H1 (cell line): ENCODE data around the gene SLX4IP. TPM values are rescaled to one million over a fixed set of nuclear protein-coding genes. Genes with fewer than 3 reads are reported as not detected.
A peak's percentile ranks its signal among the peaks of the same experiment; 100 is the strongest.

ENCODE experiments used
- CTCF ChIA-PET: fragments of 300-600 bp; sonication (Branson Sonifier 250); formaldehyde crosslinking; loops from one replicate; lab custom pipeline; 2021; ENCODE audit not compliant: partially characterized antibody; lab: Charles Lee
- POLR2A ChIA-PET: fragments of 300-600 bp; sonication (Branson Sonifier 250); formaldehyde crosslinking; loops from one replicate; lab custom pipeline; 2021; ENCODE audit warnings: inconsistent platforms; ENCODE audit not compliant: partially characterized antibody; lab: Charles Lee
- DNase-seq, 2 experiments: peaks; one replicate each; pipeline versions ENCODE4 v3.0.0 to v3.0.0-alpha.2; 2010 to 2022; ENCODE audit warnings: low spot score in 2 of 2, low read depth in 1 of 2, mixed read lengths in 1 of 2
- FAIRE-seq: peaks from 2 replicates; lab custom pipeline; 2011; peaks lifted over from hg19 to GRCh38; lab: Jason Lieb, UNC
- H2AFZ ChIP-seq: 2 replicates; pipeline ENCODE4 v1.8.1; 2012; ENCODE audit warnings: low read length, inconsistent platforms
- H2AK5ac ChIP-seq: 2 replicates; pipeline ENCODE4 v1.6.1; 2013; ENCODE audit warnings: low read depth, low read length
- H2BK120ac ChIP-seq: replicated peaks from 2 replicates; pipeline ENCODE3; 2013; ENCODE audit warnings: low read depth, low read length, inconsistent platforms
- H2BK12ac ChIP-seq: 2 replicates; pipeline ENCODE4 v1.6.1; 2013; ENCODE audit warnings: low read depth, low read length
- H2BK15ac ChIP-seq: 2 replicates; pipeline ENCODE4 v1.6.1; 2013; ENCODE audit warnings: low read length
- H2BK20ac ChIP-seq: 2 replicates; pipeline ENCODE4 v1.6.1; 2013; ENCODE audit warnings: low read length
- H2BK5ac ChIP-seq: 2 replicates; pipeline ENCODE4 v1.6.1; 2013; ENCODE audit warnings: low read depth, low read length
- H3K14ac ChIP-seq: 2 replicates; pipeline ENCODE4 v1.6.1; 2013; ENCODE audit warnings: inconsistent platforms; ENCODE audit not compliant: insufficient read length
- H3K18ac ChIP-seq: 2 replicates; pipeline ENCODE4 v1.6.1; 2013; ENCODE audit warnings: low read length; ENCODE audit errors: extremely low read depth
- H3K23ac ChIP-seq: 2 replicates; pipeline ENCODE4 v1.6.1; 2013; ENCODE audit warnings: inconsistent platforms; ENCODE audit not compliant: insufficient read length
- H3K23me2 ChIP-seq: 2 replicates; pipeline ENCODE4 v1.6.1; 2013; ENCODE audit warnings: low read depth, low read length
- H3K27ac ChIP-seq: 2 replicates; pipeline ENCODE4 v1.6.1; 2011; ENCODE audit warnings: low read depth, low read length, inconsistent platforms
- H3K27me3 ChIP-seq, 4 experiments: replicated peaks in 1 of 4; 1 replicate in 1 of 4; 2 replicates in 3 of 4; pipeline versions ENCODE4 v1.6.1 to v1.8.1; 2011 to 2013; ENCODE audit warnings: low read length in 3 of 4, mild to moderate bottlenecking in 3 of 4, inconsistent platforms in 2 of 4, mixed read lengths in 2 of 4, moderate library complexity in 1 of 4; ENCODE audit not compliant: control insufficient read depth in 3 of 4, insufficient read depth in 3 of 4; ENCODE audit errors: extremely low read depth in 1 of 4
- H3K36me3 ChIP-seq, 4 experiments: 2 replicates each; pipeline versions ENCODE4 v1.6.1 to v1.8.1; 2011 to 2013; ENCODE audit warnings: mild to moderate bottlenecking in 4 of 4, low read length in 3 of 4, moderate library complexity in 2 of 4, control low read depth in 1 of 4, inconsistent platforms in 1 of 4; ENCODE audit not compliant: insufficient read depth in 4 of 4, control insufficient read depth in 2 of 4
- H3K4ac ChIP-seq: replicated peaks from 2 replicates; pipeline ENCODE3; 2013; ENCODE audit warnings: low read length, low read depth, mixed read lengths, inconsistent platforms; ENCODE audit not compliant: insufficient read length
- H3K4me1 ChIP-seq, 4 experiments: replicated peaks in 1 of 4; 1 replicate in 1 of 4; 2 replicates in 3 of 4; pipeline versions ENCODE4 v1.6.1 to v1.8.1; 2011 to 2013; ENCODE audit warnings: low read length in 3 of 4, inconsistent platforms in 2 of 4, mixed read lengths in 1 of 4; ENCODE audit not compliant: insufficient read depth in 4 of 4, control insufficient read depth in 3 of 4
- H3K4me2 ChIP-seq, 2 experiments: 2 replicates each; pipeline versions ENCODE4 v1.6.1 to v1.8.1; 2011 to 2013; ENCODE audit warnings: low read depth in 2 of 2, low read length in 2 of 2, control low read depth in 1 of 2, inconsistent platforms in 1 of 2, mild to moderate bottlenecking in 1 of 2; ENCODE audit not compliant: insufficient read depth in 1 of 2
- H3K4me3 ChIP-seq, 4 experiments: fragments of 200-600, 300-600 bp in 1 of 4; sonication (generic), shearing (Covaris generic), sonication (Bioruptor Twin) in 1 of 4; 2 replicates each; pipeline versions ENCODE4 v1.5.1 to v1.8.1; 2011 to 2016; ENCODE audit warnings: low read length in 4 of 4, low read depth in 3 of 4, control low read depth in 2 of 4, inconsistent platforms in 2 of 4, mild to moderate bottlenecking in 2 of 4, mixed read lengths in 1 of 4, moderate library complexity in 1 of 4; ENCODE audit not compliant: insufficient read depth in 2 of 4; ENCODE audit errors: extremely low read depth in 1 of 4
- H3K56ac ChIP-seq: replicated peaks from 2 replicates; pipeline ENCODE3; 2013; ENCODE audit warnings: low read depth, mild to moderate bottlenecking, mixed read lengths, low read length, inconsistent platforms; ENCODE audit not compliant: insufficient read length
- H3K79me1 ChIP-seq: 2 replicates; pipeline ENCODE4 v1.6.1; 2013; ENCODE audit warnings: low read depth, low read length, control low read depth
- H3K79me2 ChIP-seq, 2 experiments: 2 replicates each; pipeline versions ENCODE4 v1.6.1 to v1.8.1; 2012 to 2013; ENCODE audit warnings: low read length in 2 of 2, mild to moderate bottlenecking in 2 of 2, inconsistent platforms in 1 of 2; ENCODE audit not compliant: insufficient read depth in 2 of 2, control insufficient read depth in 1 of 2
- H3K9ac ChIP-seq, 4 experiments: replicated peaks in 1 of 4; 1 replicate in 1 of 4; 2 replicates in 3 of 4; pipeline versions ENCODE4 v1.6.1 to v1.8.1; 2011 to 2013; ENCODE audit warnings: low read depth in 3 of 4, low read length in 3 of 4, control low read depth in 2 of 4, mild to moderate bottlenecking in 2 of 4, moderate library complexity in 2 of 4, inconsistent platforms in 1 of 4; ENCODE audit errors: extremely low read depth in 1 of 4
- H3K9me3 ChIP-seq, 2 experiments: 2 replicates each; pipeline versions ENCODE4 v1.6.1 to v1.8.1; 2012 to 2013; ENCODE audit warnings: mild to moderate bottlenecking in 2 of 2, moderate library complexity in 2 of 2, control low read depth in 1 of 2, inconsistent platforms in 1 of 2, low read depth in 1 of 2, low read length in 1 of 2, mixed read lengths in 1 of 2; ENCODE audit not compliant: insufficient read depth in 2 of 2
- H4K20me1 ChIP-seq, 2 experiments: replicated peaks in 1 of 2; 2 replicates each; pipeline versions ENCODE3 to v1.8.1; 2011 to 2013; ENCODE audit warnings: inconsistent platforms in 2 of 2, low read length in 2 of 2, mild to moderate bottlenecking in 1 of 2; ENCODE audit not compliant: insufficient read depth in 2 of 2, control insufficient read depth in 1 of 2
- H4K5ac ChIP-seq: 2 replicates; pipeline ENCODE4 v1.6.1; 2013; ENCODE audit warnings: low read length, low read depth, mixed read lengths, inconsistent platforms; ENCODE audit not compliant: insufficient read length
- H4K8ac ChIP-seq: 2 replicates; pipeline ENCODE4 v1.8.0; 2013; ENCODE audit warnings: mild to moderate bottlenecking, moderate library complexity, low read length, inconsistent platforms; ENCODE audit not compliant: insufficient read depth; ENCODE audit errors: extremely low read depth
- H4K91ac ChIP-seq: replicated peaks from 2 replicates; pipeline ENCODE3; 2013; ENCODE audit warnings: low read length, mixed read lengths, inconsistent platforms; ENCODE audit not compliant: insufficient read length
- TAF7 ChIP-seq: optimal IDR thresholded peaks from 2 replicates; pipeline ENCODE3; 2011; ENCODE audit warnings: low read depth, mild to moderate bottlenecking, inconsistent platforms, low read length, moderate library complexity, borderline replicate concordance
- WGBS, 2 experiments: shearing (Covaris generic) in 1 of 2; methylation state at CpG; one replicate each; pipeline versions ENCODE4 v1.1.6 to v1.1.7; 2013 to 2015; ENCODE audit warnings: low lambda C conversion rate in 2 of 2, mixed read lengths in 2 of 2, inconsistent platforms in 1 of 2, low coverage in 1 of 2, missing lambda C conversion rate in 1 of 2; ENCODE audit not compliant: insufficient replicate concordance in 2 of 2, insufficient coverage in 1 of 2, insufficient read length in 1 of 2; ENCODE audit errors: extremely low coverage in 1 of 2, missing lambda C conversion rate in 1 of 2; 5-methylcytosine and 5-hydroxymethylcytosine counted together
- polyA plus RNA-seq, 7 experiments: library from polyadenylated mRNA; depleted of rRNA in 3 of 7; stranded (reverse) in 5 of 7; unstranded in 2 of 7; fragments of >200 nt in 5 of 7; fragments of 200-250 nt in 2 of 7; gene quantifications; 1 replicate in 5 of 7; 2 replicates in 1 of 7; 4 replicates in 1 of 7; pipeline versions ENCODE4 v1.2.1 to v1.2.3, GENCODE V29; 2011 to 2013; ENCODE audit warnings: missing spikeins in 2 of 7, mixed read lengths in 2 of 7
- total RNA-seq: library from RNA; stranded (reverse); fragmentation: NEBNext Ultra II Directional; extraction: Animal tissue kit (Norgen Biotek cat#: 25700); gene quantifications from 2 replicates; pipeline ENCODE4 v1.2.1, GENCODE V29; 2021

The SLX4IP gene
- total and polyA plus RNA-seq, 2 of the 8 experiments (the other 6 are each of a cell fraction or from before 2014, with no cell fraction given) = 2.4 to 8.7 TPM

DNA sequence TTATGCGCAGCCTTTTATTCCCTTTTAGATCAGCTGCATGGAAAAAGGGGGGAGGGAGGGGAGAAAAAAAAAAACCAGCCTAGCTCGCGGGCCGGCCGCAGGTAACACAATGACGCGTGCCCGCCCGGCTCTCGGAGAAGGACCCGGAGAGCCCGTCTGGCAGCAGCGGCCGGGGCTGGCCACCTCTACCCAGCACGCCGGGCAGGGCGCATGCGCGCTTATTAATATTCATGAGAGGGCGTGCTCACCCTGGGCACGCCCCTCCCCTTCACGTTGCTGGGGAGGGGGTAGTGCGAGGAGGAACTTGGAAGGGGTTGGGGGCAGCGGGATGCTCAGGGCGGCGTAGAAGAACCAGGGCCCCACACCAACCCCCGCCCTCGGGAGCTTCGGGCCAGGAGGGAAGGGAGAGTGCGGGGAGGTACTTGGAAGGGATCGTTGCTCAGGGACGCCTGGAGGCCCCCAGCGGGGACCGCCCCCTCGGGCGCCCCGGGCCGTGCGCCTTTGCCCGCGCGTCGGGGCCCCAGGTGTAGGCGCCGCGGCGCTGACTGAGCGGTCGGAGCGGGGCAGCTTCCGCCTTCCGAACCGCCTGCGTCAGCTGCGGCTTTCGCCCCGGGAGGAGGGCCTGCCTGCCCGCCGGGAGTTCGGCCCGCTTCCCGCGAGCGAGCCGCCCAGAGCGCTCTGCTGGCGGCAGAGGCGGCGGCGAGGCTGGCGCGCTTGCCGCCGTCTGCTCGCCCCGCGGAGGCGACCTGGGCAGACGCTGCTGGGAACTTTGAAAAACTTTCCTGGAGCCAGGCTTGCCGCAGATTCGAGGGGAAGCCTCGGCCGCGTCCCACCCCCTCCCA is 239.0 kb downstream of the SLX4IP start, which contains the start of gene JAG1:
JAG1 (minus strand) TSS at position 158 of the 842 bp plus-strand sequence. CDS start 469 bp downstream, outside the sequence.
- DNase-seq (peak; percentile 91 to 95), FAIRE-seq (no peak)
- Histone ChIP-seq H3K23ac (no peak within 1 kb of the TSS), H2BK15ac (peak within 1 kb of the TSS; percentile 46; the same call in 1 of the 2 replicates), H2BK12ac (peak within 1 kb of the TSS; percentile 80), H3K9ac (peak within 1 kb of the TSS; percentile 56 to 85 (median 79); a peak in 6 of 7 replicates), H4K20me1 (peaks cover 0 to 4% of the 10 kb centered on the region in 2 experiments), H3K14ac (no peak within 1 kb of the TSS), H2AK5ac (no peak within 1 kb of the TSS), H2BK5ac (0 out of 2 replicates have a peak within 1 kb of the TSS, but pooled peaks have one; percentile 66), H4K8ac (peak within 1 kb of the TSS; percentile 86), H3K56ac (peak within 1 kb of the TSS; percentile 55), H2BK120ac (no peak within 1 kb of the TSS), H3K9me3 (no peaks in the 10 kb centered on the region), H3K4me1 (peaks cover 0 to 19% (median 11%) of the 10 kb centered on the region in 4 experiments; a peak in 6 of 7 replicates), H3K27ac (peak within 1 kb of the TSS; percentile 87), H3K27me3 (no peaks in the 10 kb centered on the region; a peak in 1 of 7 replicates), H3K4me3 (peak within 1 kb of the TSS; percentile 48 to 86 (median 79)), H3K23me2 (peaks cover 19% of the 10 kb centered on the region), H3K18ac (peak within 1 kb of the TSS; percentile 71), H3K4ac (peak within 1 kb of the TSS; percentile 21), H2AFZ (peak within 1 kb of the TSS; percentile 61; the same call in 1 of the 2 replicates), H4K91ac (peak within 1 kb of the TSS; percentile 83), H3K79me1 (no peaks in the 10 kb centered on the region; the same call in 1 of the 2 replicates), H2BK20ac (no peak within 1 kb of the TSS), H3K79me2 (peaks cover 0 to 36% of the 10 kb centered on the region in 2 experiments; a peak in 3 of 4 replicates), H3K4me2 (peak within 1 kb of the TSS; percentile 64 to 82), H3K36me3 (peaks cover 0 to 7% (median 0%) of the 10 kb centered on the region in 4 experiments; a peak in 2 of 8 replicates), H4K5ac (peak within 1 kb of the TSS; percentile 69)
- POLR2A ChIA-PET = interaction anchor here (0.8 to 2.4 kb wide), 9 partner anchors 9 to 253 kb away, joined by 3 to 8 read pairs (median 4); no protein-coding TSS in a partner anchor
- WGBS, 2 experiments = 2% methylated on average over 54 of the region's 84 CpGs; no CpG with 5 or more reads in 1 of the 2 experiments
- CTCF ChIA-PET = interaction anchor here (0.6 to 4.2 kb wide), 18 partner anchors 9 to 870 kb away, joined by 3 to 23 read pairs (median 3); no protein-coding TSS in a partner anchor
- peak; percentile 78 for TF ChIP-seq TAF7
